Measurements from ENCODE around the gene HNF1B.

HNF1B gene

GRCh38 chr17:37750768-37751475 is 6.1 kb upstream of the HNF1B start:
- H3K27ac ChIP-seq (ENCODE audit: low read depth, low read length, poor library complexity, severe bottlenecking): no peak overlapping the region
- H3K9ac ChIP-seq (ENCODE audit: low read length): no peak overlapping the region
- H3K79me2 ChIP-seq (ENCODE audit: insufficient read depth, low read length): no peaks in the 10 kb centered on the region
- no peaks in the 10 kb centered on the region for H3F3A ChIP-seq (ENCODE audit: insufficient read depth, low read length)
- no peak overlapping the region for H3K4me3 ChIP-seq (ENCODE audit: low read depth, low read length, poor library complexity, severe bottlenecking)
- H3K9me2 ChIP-seq (ENCODE audit: low read depth, low read length): no peaks in the 10 kb centered on the region
- H2AFZ ChIP-seq (ENCODE audit: low read length): no peak overlapping the region
- H3K27me3 ChIP-seq (ENCODE audit: insufficient read depth, low read length): 0 out of 2 replicates have a peak, but pooled peaks cover 3% of the 10 kb centered on the region
- H3K4me1 ChIP-seq (ENCODE audit: insufficient read depth, low read length, severe bottlenecking): no peaks in the 10 kb centered on the region
- no peak overlapping the region for H3K4me2 ChIP-seq (ENCODE audit: low read length)
- no peaks in the 10 kb centered on the region for H3K9me3 ChIP-seq (ENCODE audit: low read length)
- H4K20me1 ChIP-seq (ENCODE audit: insufficient read depth, low read length): no peaks in the 10 kb centered on the region
- H3K36me3 ChIP-seq (ENCODE audit: insufficient read depth, low read length): no peaks in the 10 kb centered on the region
- TF ChIP-seq EZH2 (IDR thresholded peaks at IDR 0.05; ENCODE audit: borderline replicate concordance, low read length) (no peak), CTCF (IDR thresholded peaks at IDR 0.05; ENCODE audit: low read length) (no peak)

GRCh38 chr17:37750292-37750691 is 5.4 kb upstream of the HNF1B start:
- H3K9ac ChIP-seq (ENCODE audit: low read length): no peak overlapping the region
- H3K4me2 ChIP-seq (ENCODE audit: low read length): no peak overlapping the region
- no peaks in the 10 kb centered on the region for H3K4me1 ChIP-seq (ENCODE audit: insufficient read depth, low read length, severe bottlenecking)
- H2AFZ ChIP-seq (ENCODE audit: low read length): no peak overlapping the region
- H3K27me3 ChIP-seq (ENCODE audit: insufficient read depth, low read length): 0 out of 2 replicates have a peak, but pooled peaks cover 3% of the 10 kb centered on the region
- no peak overlapping the region for H3K4me3 ChIP-seq (ENCODE audit: low read depth, low read length, poor library complexity, severe bottlenecking)
- TF ChIP-seq EZH2 (IDR thresholded peaks at IDR 0.05; ENCODE audit: borderline replicate concordance, low read length) (no peak), CTCF (IDR thresholded peaks at IDR 0.05; ENCODE audit: low read length) (no peak)
- no peaks in the 10 kb centered on the region for H3K36me3 ChIP-seq (ENCODE audit: insufficient read depth, low read length)
- H3K79me2 ChIP-seq (ENCODE audit: insufficient read depth, low read length): no peaks in the 10 kb centered on the region
- H3F3A ChIP-seq (ENCODE audit: insufficient read depth, low read length): no peaks in the 10 kb centered on the region
- H4K20me1 ChIP-seq (ENCODE audit: insufficient read depth, low read length): no peaks in the 10 kb centered on the region
- H3K9me3 ChIP-seq (ENCODE audit: low read length): no peaks in the 10 kb centered on the region
- no peaks in the 10 kb centered on the region for H3K9me2 ChIP-seq (ENCODE audit: low read depth, low read length)
- no peak overlapping the region for H3K27ac ChIP-seq (ENCODE audit: low read depth, low read length, poor library complexity, severe bottlenecking)

GRCh38 chr17:37747222-37747621 is 2.4 kb upstream of the HNF1B start:
- H4K20me1 ChIP-seq (ENCODE audit: insufficient read depth, low read length): no peaks in the 10 kb centered on the region
- TF ChIP-seq CTCF (IDR thresholded peaks at IDR 0.05; ENCODE audit: low read length): no peak
- TF ChIP-seq EZH2 (IDR thresholded peaks at IDR 0.05; ENCODE audit: borderline replicate concordance, low read length): no peak
- no peak overlapping the region for H2AFZ ChIP-seq (ENCODE audit: low read length)
- no peak overlapping the region for H3K4me2 ChIP-seq (ENCODE audit: low read length)
- no peak overlapping the region for H3K27ac ChIP-seq (ENCODE audit: low read depth, low read length, poor library complexity, severe bottlenecking)
- no peaks in the 10 kb centered on the region for H3K9me3 ChIP-seq (ENCODE audit: low read length)
- no peaks in the 10 kb centered on the region for H3K4me1 ChIP-seq (ENCODE audit: insufficient read depth, low read length, severe bottlenecking)
- H3K36me3 ChIP-seq (ENCODE audit: insufficient read depth, low read length): no peaks in the 10 kb centered on the region
- no peak overlapping the region for H3K4me3 ChIP-seq (ENCODE audit: low read depth, low read length, poor library complexity, severe bottlenecking)
- no peaks in the 10 kb centered on the region for H3F3A ChIP-seq (ENCODE audit: insufficient read depth, low read length)
- no peaks in the 10 kb centered on the region for H3K9me2 ChIP-seq (ENCODE audit: low read depth, low read length)
- H3K9ac ChIP-seq (ENCODE audit: low read length): no peak overlapping the region
- no peaks in the 10 kb centered on the region for H3K79me2 ChIP-seq (ENCODE audit: insufficient read depth, low read length)
- peaks cover 4% of the 10 kb centered on the region; the same call in 1 of the 2 replicates for H3K27me3 ChIP-seq (ENCODE audit: insufficient read depth, low read length)
